Fibroblast of villous mesenchyme (primary cell): ENCODE results near the gene LRR1. TPM values are rescaled to one million over a fixed set of nuclear protein-coding genes. Genes with fewer than 3 reads are reported as not detected.

ENCODE experiments used
- DNase-seq: peaks from one replicate; pipeline ENCODE4 v3.0.0-alpha.2; 2010; ENCODE audit warnings: low read depth
- H3K4me3 ChIP-seq: 2 replicates; pipeline ENCODE4 v1.5.1; 2011; ENCODE audit warnings: low read depth, mild to moderate bottlenecking, low read length
- total RNA-seq: library from RNA; depleted of rRNA; stranded (reverse); fragments of >200 nt; gene quantifications from 2 replicates; pipeline ENCODE4 v1.2.3, GENCODE V29; 2012
- TF ChIP-seq, protein P1 (sequence below): IDR thresholded peaks from 2 replicates; pipeline ENCODE4 v1.5.1; 2012; ENCODE audit warnings: low read depth, mild to moderate bottlenecking, low read length; ENCODE audit not compliant: insufficient read depth

Gene LRR1
- total RNA-seq = 20.9 and 26.8 TPM in 2 replicates

GRCh38 chr14:49598485-49599300 is at the start of gene LRR1:
TSS of gene LRR1 (plus strand) at chr14:49598940. CDS start at chr14:49599021, 81 bp downstream.
- DNase-seq = peak; percentile 83
- TF ChIP-seq, protein P1, sequence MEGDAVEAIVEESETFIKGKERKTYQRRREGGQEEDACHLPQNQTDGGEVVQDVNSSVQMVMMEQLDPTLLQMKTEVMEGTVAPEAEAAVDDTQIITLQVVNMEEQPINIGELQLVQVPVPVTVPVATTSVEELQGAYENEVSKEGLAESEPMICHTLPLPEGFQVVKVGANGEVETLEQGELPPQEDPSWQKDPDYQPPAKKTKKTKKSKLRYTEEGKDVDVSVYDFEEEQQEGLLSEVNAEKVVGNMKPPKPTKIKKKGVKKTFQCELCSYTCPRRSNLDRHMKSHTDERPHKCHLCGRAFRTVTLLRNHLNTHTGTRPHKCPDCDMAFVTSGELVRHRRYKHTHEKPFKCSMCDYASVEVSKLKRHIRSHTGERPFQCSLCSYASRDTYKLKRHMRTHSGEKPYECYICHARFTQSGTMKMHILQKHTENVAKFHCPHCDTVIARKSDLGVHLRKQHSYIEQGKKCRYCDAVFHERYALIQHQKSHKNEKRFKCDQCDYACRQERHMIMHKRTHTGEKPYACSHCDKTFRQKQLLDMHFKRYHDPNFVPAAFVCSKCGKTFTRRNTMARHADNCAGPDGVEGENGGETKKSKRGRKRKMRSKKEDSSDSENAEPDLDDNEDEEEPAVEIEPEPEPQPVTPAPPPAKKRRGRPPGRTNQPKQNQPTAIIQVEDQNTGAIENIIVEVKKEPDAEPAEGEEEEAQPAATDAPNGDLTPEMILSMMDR = no peak
- peak within 1 kb of the TSS; percentile 98 for H3K4me3 ChIP-seq

DNA sequence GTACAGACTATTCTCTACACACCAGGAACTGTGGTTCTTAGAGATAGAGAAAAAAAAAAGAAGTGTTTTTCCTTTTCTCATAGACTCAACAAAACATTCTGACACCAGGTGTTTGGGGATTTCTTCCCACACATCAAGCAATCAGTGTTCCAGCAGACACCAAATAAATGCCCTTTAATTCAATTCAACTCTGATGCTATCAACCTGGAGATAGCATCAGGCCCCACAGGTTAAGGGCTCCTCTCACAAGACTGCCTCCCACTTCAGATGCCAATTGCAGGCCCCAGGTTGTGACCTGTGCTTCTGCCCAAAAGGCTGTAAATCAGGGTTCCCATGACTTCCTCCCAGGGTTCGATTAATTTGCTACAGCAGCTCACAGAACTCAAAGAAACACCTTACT is 49.3 kb upstream of the LRR1 start:
- DNase-seq = no peak
- no peak overlapping the region for H3K4me3 ChIP-seq
- TF ChIP-seq, protein P1 = no peak

- DNase-seq = no peak
- TF ChIP-seq, protein P1 = no peak
Measured at GRCh38 chr14:49549881-49550280, 48.9 kb upstream of the LRR1 start.

DNA sequence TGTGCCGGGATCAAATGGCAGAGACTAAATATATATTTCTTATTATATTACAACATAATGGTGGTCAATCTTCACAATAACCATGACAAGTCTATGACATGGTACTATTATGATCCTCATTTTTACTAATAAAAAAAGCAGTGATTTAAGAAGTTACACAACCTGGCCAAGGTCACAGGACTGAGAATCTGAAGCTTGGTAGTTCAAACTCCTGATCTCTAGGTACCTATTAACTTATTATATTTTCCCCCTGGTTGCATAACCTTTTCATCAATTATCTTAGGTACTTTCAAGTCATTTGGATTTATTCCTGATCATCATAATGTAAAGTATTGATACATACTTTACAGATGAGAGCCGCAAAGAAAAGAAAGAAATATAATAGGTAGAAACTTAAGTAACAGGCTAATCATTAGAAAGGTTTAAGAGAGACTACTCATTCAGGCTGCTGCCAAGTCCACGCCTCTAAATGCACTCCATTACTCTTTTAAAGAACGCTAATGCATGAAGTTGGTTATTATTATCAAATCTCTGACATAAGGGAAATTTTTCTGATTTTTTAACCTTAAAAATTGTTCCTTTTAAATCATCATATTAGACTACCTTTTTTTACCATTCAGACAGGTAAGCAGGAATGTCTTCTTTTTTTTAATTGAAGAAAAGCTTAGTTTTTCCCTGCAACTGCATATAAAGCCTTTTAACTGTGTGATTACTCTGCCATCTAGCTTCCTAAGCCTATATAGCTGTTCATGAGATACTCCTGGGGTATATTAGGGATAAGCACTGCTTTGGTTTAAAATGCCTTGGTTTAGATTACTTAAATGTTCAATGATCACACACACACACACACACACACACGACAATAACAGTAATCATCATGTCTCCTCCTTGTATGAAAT is 48.2 kb upstream of the LRR1 start:
- H3K4me3 ChIP-seq = no peak overlapping the region
- TF ChIP-seq, protein P1 = peak; percentile 43
- DNase-seq = peak; percentile 19

More at GRCh38 chr14:49549881-49550280, 48.9 kb upstream of the LRR1 start:
- no peak overlapping the region for H3K4me3 ChIP-seq

DNA sequence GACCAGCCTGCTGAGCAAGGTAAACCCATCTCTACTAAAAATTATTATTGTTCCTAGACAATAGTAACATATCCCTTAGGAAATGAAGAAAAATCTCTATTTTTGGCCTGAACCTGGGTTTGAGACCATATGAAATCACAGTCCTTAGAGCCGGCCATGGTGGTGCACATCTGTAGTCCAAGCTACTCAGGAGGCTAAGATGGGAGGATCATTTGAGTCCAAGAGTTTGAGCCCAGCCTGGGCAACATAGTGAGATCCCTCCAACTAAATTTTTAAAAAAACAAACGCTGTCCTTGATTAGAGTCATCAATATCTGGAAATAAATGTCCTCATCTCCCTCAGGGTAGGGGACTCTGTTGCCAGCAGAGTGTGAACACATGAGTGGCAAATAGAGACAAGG is 47.2 kb upstream of the LRR1 start:
- TF ChIP-seq, protein P1 = no peak
- no peak overlapping the region for H3K4me3 ChIP-seq
- no peak for DNase-seq

DNA sequence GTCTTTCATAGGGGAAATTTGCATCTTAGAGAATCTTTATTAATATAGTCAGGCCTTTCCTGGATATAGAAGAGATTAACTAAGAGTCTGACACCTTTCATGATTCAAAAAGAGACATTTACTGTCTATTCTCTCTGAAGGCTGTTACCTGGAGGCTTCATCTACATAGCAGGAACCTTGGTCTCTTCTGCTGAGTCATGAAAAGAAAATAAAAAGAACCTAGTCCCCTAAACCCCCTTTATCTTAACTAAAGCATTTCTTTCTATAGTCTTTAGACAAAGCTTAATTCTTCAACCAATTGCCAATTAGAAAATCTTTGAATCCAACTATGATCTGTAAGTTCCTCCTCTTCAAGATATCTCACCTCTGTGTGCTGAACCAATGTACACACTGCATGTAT is 45.6 kb upstream of the LRR1 start:
- no peak overlapping the region for H3K4me3 ChIP-seq
- TF ChIP-seq, protein P1 = no peak
- DNase-seq = no peak
